Skeletal muscle cell (primary cell): ENCODE results near the gene CHAD.
A peak's percentile ranks its signal among the peaks of the same experiment; 100 is the strongest.

Experiments used
- DNase-seq: peaks from one replicate; pipeline ENCODE4 v3.0.0-alpha.2; 2010; ENCODE audit warnings: low read depth
- H3K4me3 ChIP-seq: 2 replicates; pipeline ENCODE4 v1.5.1; 2011; ENCODE audit warnings: low read depth, mild to moderate bottlenecking, control low read depth, low read length, moderate library complexity

The CHAD gene

DNA sequence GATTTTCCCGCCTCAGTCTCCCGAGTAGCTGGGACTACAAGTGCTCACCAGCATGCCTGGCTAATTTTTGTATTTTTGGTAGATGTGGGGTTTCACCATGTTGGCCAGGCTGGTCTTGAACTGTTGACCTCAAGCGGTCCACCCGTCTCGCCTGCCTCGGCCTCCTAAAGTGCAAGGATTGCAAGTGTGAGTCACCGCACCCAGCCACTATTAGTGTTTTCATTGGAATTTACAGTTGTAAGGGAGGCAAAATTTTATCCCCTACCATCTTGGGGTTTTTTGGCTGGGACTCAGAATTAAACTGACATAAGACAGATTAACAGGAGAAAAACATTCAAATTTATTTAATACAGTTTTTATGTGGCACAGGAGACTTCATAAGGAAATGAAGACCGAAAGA, 27.2 kb upstream of the CHAD start:
- no peak overlapping the region for H3K4me3 ChIP-seq
- no peak for DNase-seq

DNA sequence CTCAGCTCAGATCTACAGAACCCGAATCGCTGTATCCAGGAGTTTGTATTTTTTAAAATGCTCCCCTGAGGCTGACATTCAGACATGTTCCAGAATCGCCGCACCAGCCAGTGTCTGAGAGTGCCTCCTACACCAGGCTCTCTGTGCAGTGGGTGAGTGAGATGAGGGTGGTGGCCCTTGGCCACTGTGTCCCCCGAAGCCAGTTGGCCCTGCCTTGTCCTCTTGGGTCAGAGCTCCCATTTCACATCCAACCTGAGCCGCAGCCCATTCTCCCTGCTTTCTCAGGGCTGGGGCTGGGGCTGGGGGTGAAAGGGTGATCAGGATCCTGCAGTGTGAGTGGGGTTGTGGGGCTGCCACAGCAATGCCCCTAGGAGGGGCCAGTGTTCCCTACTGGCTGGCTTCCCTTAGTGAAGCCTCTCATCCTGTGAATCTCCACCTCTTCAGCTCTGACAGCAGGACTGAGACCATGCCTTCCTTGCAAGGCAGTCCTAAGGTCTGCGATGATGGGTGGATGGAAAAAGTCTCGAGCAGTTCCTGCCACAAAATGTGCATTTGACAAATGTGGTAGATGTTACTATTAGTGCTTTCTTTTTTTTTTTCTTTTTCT, 26.6 kb upstream of the CHAD start:
- no peak for DNase-seq
- no peak overlapping the region for H3K4me3 ChIP-seq

DNA sequence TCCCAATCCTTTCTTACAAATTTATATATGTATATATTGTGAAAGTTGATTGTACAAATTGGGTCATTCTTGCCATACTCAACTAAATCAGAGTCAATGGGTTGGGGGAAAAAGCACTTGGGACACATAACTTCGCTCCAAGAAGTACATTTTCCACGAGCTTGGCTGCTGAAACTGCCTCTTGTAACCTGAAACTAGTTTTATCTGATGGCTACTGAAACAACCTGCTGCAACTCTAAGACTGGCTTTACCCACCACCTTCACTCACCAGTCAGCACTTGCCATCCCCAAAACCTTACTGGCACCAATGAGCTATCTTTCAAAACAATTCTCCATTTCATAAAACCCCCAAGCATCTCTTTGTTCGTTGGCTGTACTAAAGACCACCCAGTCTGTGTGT, 25.1 kb upstream of the CHAD start:
- H3K4me3 ChIP-seq: no peak overlapping the region
- DNase-seq: no peak

DNA sequence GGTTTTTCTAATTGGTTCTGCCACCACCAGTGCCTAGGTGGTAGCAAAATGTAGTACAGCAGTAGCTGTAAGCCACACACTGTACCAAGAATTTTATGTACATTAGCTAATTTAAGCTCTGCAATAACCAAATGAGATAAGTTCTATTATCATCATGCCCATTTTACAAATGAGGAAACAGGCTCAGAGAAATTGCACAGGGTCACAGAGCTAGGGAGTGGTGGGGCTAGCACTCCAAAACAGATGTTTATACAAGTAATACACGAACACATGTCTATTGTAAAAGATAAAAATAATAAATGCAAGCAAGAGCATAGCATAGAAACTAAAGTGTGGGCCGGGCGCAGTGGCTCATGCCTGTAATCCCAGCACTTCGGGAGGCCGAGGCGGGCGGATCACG, 23.5 kb upstream of the CHAD start:
- no peak overlapping the region for H3K4me3 ChIP-seq
- no peak for DNase-seq

DNA sequence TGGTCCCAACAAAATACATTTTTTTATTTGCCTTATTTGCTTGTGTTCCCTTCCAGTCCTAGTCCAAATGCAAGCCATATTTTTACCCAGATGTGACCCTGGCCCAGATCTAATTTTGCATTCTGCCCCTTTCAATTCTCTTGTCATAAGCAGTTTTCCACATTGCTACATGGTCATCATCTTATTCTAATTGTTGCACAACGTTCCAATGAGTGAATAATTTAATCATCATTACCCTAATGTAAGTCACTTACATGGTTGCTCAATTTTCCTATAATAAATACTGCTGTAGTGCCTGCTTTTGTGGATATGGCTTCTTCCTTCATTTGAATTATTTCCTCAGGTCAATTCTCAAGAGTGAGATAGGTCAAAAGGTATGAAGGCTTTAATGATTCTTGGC, 22.8 kb upstream of the CHAD start:
- H3K4me3 ChIP-seq: no peak overlapping the region
- no peak for DNase-seq

- no peak for DNase-seq
- no peak overlapping the region for H3K4me3 ChIP-seq
Measured at GRCh38 chr17:50488880-50489279, 20.2 kb upstream of the CHAD start.

DNA sequence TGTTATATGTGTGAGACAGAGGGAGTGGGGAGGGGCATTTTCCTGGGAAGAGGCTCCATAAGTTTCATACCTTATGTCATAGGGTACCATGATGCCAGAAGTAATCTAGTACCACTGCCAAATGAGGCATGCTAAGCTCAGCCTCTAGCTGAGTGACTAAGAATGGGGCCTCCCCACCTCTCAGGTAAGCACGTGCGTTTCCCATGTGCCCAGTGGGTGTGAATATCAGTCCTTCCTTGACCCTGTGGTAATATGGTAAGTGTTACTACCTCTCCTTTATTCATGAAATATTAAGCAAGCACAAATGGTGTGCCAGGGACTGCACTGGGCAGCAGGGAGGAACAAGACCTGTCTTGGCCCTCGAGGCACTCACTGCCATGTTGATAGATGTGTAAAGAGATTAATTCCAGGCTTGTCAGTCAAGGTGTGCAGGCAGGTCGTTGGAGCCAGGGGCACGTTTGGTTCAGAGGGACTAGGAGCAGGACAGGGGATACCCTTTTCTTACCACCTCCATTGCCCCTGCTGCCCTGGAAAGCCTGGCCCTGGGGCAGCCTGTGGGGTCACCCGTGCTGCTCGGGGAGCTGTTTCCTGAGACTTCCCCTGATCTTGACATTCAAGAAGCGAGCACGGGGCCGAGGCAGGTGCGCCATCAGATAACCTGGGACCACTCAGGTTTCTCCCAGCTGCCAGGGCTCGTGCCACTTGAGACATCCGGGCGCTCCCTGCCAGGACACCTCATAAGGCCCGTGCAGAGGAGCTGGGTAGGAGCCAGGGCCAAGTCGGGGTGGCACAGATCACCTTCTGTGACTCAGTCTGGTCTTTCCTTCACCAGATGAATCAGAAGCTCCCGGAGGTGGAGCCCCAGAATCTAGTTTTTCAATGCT, 18.8 kb upstream of the CHAD start:
- no peak for DNase-seq
- no peak overlapping the region for H3K4me3 ChIP-seq

GRCh38 chr17:50484386-50485155, 15.9 kb upstream of the CHAD start:
- no peak for DNase-seq
- H3K4me3 ChIP-seq: no peak overlapping the region

DNA sequence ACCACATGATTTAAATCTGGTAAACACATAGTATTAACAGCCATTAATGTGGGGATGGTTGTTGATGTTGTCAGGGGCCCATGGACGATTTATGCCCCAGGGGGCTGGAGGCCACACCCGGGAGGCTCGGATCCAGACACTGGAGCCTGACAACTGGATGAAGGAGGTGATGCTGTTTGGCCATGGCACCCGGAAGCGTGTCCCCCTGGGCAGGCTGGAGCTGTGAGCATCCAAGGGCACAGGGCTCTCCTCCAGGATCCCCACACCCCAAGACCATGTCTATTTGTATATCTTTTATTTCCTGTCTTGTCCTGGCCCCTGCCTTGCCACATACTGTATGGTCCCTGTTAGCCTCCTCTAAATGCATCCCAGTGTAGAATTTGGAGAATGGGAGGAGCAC, 14.6 kb upstream of the CHAD start:
- no peak overlapping the region for H3K4me3 ChIP-seq
- DNase-seq: no peak

DNA sequence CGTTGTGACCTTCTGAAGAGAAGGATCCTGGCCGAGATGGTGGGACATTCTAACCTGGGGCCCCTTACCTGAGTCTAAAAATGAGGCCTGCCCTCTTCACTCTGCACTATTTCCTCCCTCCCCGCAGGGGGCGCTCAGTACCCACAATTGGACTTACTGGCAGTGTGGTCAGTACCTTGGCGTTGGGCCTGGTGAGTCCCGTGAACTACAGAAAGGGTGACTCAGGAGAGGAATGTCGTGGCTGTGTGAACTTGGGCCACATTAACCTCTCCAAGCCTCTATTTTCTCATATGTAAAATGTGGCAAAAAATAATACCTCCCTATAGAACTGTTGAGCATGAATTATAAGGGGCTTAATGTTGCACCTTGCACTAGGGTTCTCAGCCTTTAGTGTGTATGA, 13.8 kb upstream of the CHAD start:
- peak; percentile 84 for DNase-seq
- no peak overlapping the region for H3K4me3 ChIP-seq

DNA sequence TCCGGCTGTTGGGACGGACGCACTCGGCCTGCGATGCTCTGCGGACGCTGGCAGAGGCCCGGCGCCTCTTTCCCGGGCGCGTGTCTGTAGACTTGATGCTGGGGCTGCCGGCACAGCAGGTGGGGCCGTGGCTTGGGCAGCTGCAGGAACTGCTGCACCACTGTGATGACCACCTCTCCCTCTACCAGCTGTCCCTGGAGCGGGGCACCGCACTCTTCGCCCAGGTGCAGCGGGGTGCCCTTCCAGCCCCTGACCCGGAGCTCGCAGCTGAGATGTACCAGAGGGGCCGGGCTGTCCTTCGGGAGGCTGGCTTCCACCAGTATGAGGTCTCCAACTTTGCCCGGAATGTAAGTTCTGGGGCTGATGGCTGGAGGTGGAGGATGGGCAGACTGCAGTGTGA, 13.4 kb upstream of the CHAD start:
- H3K4me3 ChIP-seq: no peak overlapping the region
- no peak for DNase-seq

- DNase-seq: no peak
- no peak overlapping the region for H3K4me3 ChIP-seq
Measured at GRCh38 chr17:50481648-50482047, 13.0 kb upstream of the CHAD start.

- no peak for DNase-seq
- H3K4me3 ChIP-seq: no peak overlapping the region
Measured at GRCh38 chr17:50480854-50481490, 12.3 kb upstream of the CHAD start.

- no peak overlapping the region for H3K4me3 ChIP-seq
- DNase-seq: no peak
Measured at GRCh38 chr17:50480142-50480764, 11.6 kb upstream of the CHAD start.

DNA sequence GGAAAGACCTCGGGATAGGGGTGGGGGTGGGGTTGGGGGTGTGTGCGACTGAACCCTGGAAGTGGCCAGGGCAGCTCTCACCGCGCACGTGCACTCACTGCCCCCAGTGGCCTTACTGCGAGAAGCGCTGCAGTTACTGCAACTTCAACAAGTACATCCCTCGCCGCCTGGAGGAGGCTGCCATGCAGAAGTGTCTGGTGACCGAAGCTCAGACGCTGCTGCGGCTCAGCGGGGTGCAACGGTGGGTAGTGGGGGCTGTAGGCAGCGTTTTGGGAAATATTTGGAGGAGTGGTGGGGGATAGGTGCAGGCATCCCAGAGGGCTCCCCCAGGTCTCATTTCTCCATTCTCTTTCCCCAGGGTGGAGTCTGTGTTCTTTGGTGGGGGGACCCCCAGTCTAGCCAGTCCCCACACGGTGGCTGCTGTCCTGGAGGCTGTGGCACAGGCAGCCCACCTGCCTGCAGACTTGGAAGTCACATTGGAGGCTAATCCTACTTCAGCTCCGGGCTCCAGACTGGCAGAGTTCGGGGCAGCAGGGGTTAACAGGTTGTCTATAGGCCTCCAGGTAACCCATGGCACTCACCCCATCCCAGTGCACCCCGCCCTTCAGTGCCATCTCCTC, 11.0 kb upstream of the CHAD start:
- H3K4me3 ChIP-seq: peak overlapping the region; percentile 93
- DNase-seq: no peak

DNA sequence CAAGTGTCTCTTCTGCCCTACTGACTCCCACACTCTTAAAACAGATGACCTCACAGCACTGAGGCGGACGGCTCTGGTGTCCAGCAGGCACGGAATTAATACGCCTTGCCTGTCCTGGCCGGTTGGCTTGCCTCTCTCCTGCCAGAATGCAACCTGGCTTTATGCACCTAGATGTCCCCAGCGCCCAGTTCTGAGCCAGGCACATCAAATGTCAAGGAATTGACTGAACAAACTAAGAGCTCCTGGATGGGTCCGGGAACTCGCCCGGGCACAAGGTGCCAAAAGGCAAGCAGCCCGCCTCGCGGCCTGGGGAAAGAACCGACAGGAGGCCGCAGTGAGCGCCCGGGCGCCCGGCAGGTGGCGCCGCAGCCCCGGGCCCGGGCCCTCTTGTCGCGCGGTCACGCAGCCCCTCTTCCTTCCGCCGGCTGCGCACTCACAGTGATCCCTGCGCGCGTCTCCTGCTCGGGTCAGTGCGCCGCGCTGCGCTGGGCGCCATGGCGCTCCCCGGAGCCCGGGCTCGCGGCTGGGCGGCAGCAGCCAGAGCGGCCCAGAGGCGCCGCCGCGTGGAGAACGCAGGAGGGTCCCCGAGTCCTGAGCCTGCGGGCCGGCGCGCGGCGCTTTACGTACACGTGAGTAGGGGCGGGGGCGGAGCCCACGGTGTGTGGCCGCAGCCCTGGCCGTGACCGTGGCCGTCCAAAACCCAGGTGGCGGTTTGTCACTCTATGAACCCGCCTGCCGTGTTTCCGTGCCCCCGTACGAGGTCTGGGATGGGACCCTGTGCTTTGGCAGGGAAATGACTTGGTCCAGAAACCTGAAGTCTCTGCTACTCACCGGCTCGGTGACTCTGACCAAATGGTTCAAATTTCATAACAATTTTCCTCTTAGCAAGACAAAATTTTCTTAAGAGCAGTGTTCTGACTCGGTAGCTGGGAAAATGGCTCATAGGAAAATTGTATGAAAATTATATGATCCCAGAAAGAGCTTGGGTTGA, 10.0 kb upstream of the CHAD start, which contains the start of gene RSAD1:
RSAD1 (plus strand) TSS at position 470 of the 991 bp plus-strand sequence; CDS start at position 495, 25 bp downstream.
- peak within 1 kb of the TSS; percentile 93 for H3K4me3 ChIP-seq
- peak; percentile 59 for DNase-seq

DNA sequence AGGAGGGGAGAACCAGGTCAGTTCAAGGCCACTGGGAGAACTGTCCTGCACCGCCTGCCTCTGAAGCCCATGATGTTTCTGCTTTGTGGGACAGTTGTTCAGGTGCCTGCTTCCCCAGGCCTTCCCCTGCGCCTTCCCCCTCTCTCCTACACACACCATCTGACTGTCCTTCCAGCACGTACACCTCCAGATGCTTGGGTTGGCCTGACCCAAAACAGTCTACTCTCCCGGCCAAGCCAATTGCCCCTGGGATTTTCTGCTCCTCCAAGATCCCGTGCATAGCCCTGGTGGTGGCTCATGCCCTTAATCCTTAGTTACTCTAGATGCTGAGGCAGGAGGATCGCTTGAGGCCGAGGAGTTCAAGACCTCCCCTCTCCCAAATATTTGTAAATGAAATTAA, 9.3 kb upstream of the CHAD start:
- DNase-seq: no peak
- no peak overlapping the region for H3K4me3 ChIP-seq
